ENCODE data around the gene TXNIP.

TXNIP gene

GRCh38 chr1:145946477-145946986, 49.8 kb downstream of the TXNIP start:
- no peak for DNase-seq (ENCODE audit: insufficient read length, low spot score)
- no peak for TF ChIP-seq CTCF (IDR thresholded peaks at IDR 0.05; ENCODE audit: insufficient read depth, missing control alignments)
- FAIRE-seq, result no peak

- no peak for TF ChIP-seq CTCF (IDR thresholded peaks at IDR 0.05; ENCODE audit: insufficient read depth, missing control alignments)
Measured at GRCh38 chr1:145944532-145944931, 51.8 kb downstream of the TXNIP start.

GRCh38 chr1:145942871-145943270, 53.5 kb downstream of the TXNIP start:
- DNase-seq (ENCODE audit: insufficient read length, low spot score), result no peak
- no peak for FAIRE-seq
- no peak for TF ChIP-seq CTCF (IDR thresholded peaks at IDR 0.05; ENCODE audit: insufficient read depth, missing control alignments)

More at GRCh38 chr1:145944532-145944931, 51.8 kb downstream of the TXNIP start:
- DNase-seq (ENCODE audit: insufficient read length, low spot score) (no peak), FAIRE-seq (no peak)
